ELR (cell line): ENCODE data around the gene SLC13A3.

Experiments
- DNase-seq: peaks from one replicate; pipeline ENCODE4 v3.0.0-alpha.2; 2015; ENCODE audit warnings: low read depth

The SLC13A3 gene

GRCh38 chr20:46652699-46653098, 1.4 kb upstream of the SLC13A3 start:
- DNase-seq = peak; percentile 9

- no peak for DNase-seq
These were observed 626 bp downstream of the SLC13A3 start for GRCh38 chr20:46650575-46651090.

GRCh38 chr20:46649965-46650542, 1.2 kb downstream of the SLC13A3 start:
- DNase-seq = no peak

- DNase-seq = no peak
These were observed 1.7 kb downstream of the SLC13A3 start for GRCh38 chr20:46649650-46649949.

GRCh38 chr20:46648903-46649649, 2.2 kb downstream of the SLC13A3 start:
- DNase-seq = no peak

- no peak for DNase-seq
These were observed 3.8 kb downstream of the SLC13A3 start for GRCh38 chr20:46647469-46647868.

- no peak for DNase-seq
These were observed 4.4 kb downstream of the SLC13A3 start for GRCh38 chr20:46646659-46647380.

- no peak for DNase-seq
These were observed 5.1 kb downstream of the SLC13A3 start for GRCh38 chr20:46646122-46646521.

- DNase-seq = no peak
These were observed 6.5 kb downstream of the SLC13A3 start for GRCh38 chr20:46644733-46645132.

GRCh38 chr20:46644160-46644559, 7.1 kb downstream of the SLC13A3 start:
- no peak for DNase-seq

GRCh38 chr20:46642969-46643343, 8.3 kb downstream of the SLC13A3 start:
- no peak for DNase-seq

GRCh38 chr20:46642265-46642968, 8.8 kb downstream of the SLC13A3 start:
- DNase-seq = no peak

- DNase-seq = no peak
These were observed 9.8 kb downstream of the SLC13A3 start for GRCh38 chr20:46641424-46641823.

GRCh38 chr20:46640536-46641311, 10.5 kb downstream of the SLC13A3 start:
- DNase-seq = no peak

GRCh38 chr20:46640044-46640443, 11.2 kb downstream of the SLC13A3 start:
- no peak for DNase-seq

GRCh38 chr20:46639587-46639986, 11.7 kb downstream of the SLC13A3 start:
- DNase-seq = no peak

- DNase-seq = no peak
These were observed 12.4 kb downstream of the SLC13A3 start for GRCh38 chr20:46638898-46639274.

GRCh38 chr20:46638134-46638897, 12.9 kb downstream of the SLC13A3 start:
- no peak for DNase-seq

- no peak for DNase-seq
These were observed 13.7 kb downstream of the SLC13A3 start for GRCh38 chr20:46637427-46638133.

GRCh38 chr20:46637020-46637419, 14.2 kb downstream of the SLC13A3 start:
- DNase-seq = no peak
